GM10248 (cell line): Measurements from ENCODE around the gene PCDH9.

Source experiments
- CTCF ChIA-PET: fragments of 300-600 bp; sonication (Branson Sonifier 250); formaldehyde crosslinking; extraction: SDS; loops from one replicate; lab custom pipeline; 2021; ENCODE audit warnings: antibody characterized with exemption; lab: Yijun Ruan, JAX
- POLR2A ChIA-PET: fragments of 350-650 bp; sonication (Branson Sonifier 250); formaldehyde crosslinking; extraction: SDS; loops from one replicate; lab custom pipeline; 2020; ENCODE audit warnings: antibody characterized with exemption; lab: Yijun Ruan, JAX
- DNase-seq: peaks from one replicate; pipeline ENCODE4 v3.0.0; 2012; ENCODE audit errors: extremely low spot score
- TF ChIP-seq, protein P1 (sequence below): IDR thresholded peaks from 2 replicates; pipeline ENCODE4 v1.5.1; 2012; ENCODE audit warnings: mild to moderate bottlenecking, low read depth; ENCODE audit errors: extremely low read depth, missing control alignments, control extremely low read depth

PCDH9 gene

DNA sequence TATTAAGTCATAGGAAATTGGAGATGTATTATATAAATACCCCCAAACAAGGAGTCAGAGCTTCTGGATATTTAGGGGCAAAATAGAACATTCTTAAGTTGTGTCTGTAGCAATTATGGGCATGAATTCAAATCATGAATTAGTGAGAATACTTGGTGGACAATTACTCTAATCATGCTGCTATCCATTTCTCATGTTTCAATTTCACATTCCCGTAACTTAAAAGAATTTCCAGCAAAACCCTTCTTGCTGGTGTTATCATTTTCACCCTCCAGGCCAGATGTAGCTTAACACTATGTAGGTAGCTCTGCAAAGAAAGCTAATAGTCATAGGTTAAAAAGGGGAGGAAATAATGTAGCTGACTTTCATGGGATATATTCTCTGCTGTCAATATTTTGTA lies 136.1 kb downstream of the PCDH9 start:
- ChIA-PET POLR2A (no interaction called here), CTCF (no interaction called here)
- TF ChIP-seq, protein P1, sequence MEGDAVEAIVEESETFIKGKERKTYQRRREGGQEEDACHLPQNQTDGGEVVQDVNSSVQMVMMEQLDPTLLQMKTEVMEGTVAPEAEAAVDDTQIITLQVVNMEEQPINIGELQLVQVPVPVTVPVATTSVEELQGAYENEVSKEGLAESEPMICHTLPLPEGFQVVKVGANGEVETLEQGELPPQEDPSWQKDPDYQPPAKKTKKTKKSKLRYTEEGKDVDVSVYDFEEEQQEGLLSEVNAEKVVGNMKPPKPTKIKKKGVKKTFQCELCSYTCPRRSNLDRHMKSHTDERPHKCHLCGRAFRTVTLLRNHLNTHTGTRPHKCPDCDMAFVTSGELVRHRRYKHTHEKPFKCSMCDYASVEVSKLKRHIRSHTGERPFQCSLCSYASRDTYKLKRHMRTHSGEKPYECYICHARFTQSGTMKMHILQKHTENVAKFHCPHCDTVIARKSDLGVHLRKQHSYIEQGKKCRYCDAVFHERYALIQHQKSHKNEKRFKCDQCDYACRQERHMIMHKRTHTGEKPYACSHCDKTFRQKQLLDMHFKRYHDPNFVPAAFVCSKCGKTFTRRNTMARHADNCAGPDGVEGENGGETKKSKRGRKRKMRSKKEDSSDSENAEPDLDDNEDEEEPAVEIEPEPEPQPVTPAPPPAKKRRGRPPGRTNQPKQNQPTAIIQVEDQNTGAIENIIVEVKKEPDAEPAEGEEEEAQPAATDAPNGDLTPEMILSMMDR, result no peak
- DNase-seq, result no peak

DNA sequence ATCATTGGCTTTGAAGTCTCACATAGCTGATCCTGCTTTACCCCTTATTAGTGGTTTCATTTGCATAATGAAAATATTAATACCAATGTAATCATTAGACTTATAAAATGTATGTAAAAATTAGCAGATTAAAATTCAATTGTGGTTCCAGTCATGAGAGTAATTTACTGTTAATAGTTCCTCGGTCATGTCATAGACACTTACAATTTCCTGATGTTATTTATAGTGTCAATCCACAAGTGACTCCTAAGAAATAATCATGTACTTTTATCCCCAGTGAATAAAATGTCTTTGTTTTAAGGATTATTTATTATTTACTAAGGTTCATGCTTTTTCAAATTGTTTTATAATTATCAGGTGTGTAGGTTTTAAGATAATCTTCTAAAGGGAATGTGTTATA lies 138.5 kb downstream of the PCDH9 start:
- TF ChIP-seq, protein P1, result no peak
- CTCF ChIA-PET, result no interaction called here
- no peak for DNase-seq
- POLR2A ChIA-PET, result no interaction called here

DNA sequence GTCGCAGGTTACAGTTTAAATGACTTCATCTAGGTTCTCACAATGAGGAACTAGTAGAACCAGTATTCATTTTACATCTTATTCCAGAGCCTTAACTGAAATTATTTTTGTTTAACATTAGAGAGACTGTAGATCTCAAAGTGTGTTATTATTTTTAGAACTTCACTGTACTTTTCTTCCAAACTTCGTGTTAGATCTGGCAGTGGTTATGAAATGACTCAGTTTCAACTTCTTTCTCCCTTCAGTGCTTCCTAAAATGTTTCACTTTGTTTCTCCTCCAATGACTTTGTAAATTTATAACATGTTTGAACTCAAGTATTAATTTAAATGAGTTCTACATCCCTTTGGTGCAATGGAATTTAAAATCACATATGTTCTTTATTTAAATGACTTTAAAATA lies 139.3 kb downstream of the PCDH9 start:
- no peak for DNase-seq
- ChIA-PET POLR2A (no interaction called here), CTCF (no interaction called here)
- TF ChIP-seq, protein P1, result no peak

DNA sequence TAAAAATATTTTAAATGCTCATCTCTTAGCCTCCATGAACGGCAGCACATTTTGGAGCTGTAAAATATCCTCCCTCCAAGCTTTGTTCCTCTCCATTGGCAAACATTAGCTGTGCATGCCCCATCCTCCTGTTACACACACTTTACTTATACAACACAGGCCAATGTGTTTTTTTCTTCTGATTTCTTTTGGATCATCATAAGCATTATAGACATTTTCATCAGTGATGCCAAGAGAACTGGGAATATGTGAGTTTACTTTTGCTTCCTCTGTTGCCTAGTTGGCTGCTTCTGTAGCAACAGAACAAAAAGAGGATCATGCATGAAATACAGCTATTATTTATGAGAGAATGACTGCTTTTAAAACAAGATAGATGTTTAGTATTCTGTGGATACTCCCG lies 142.6 kb downstream of the PCDH9 start:
- ChIA-PET CTCF (interaction anchor here (1.4 kb wide), 2 partner anchors 9 to 10 kb away, joined by 3 to 4 read pairs; no protein-coding TSS in a partner anchor), POLR2A (no interaction called here)
- DNase-seq, result no peak
- TF ChIP-seq, protein P1, result no peak

DNA sequence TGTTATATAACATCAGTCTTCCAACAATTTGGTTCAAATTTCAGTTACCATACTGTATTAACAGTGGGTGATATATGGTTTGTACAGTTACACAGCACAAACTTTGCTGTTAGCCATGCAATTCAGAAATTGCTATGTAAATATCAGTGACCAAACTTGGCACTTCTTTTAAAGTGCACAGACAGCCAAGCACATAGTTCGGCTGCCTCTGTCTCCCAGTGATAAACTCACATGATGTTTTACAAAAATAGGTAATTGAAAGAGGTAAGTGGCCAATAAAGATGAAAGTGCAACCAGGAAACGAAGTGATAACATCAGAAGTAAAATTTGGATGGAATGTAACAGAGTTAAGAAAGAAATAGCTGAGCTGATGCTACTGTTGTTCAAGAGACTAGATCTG lies 143.9 kb downstream of the PCDH9 start:
- DNase-seq, result no peak
- TF ChIP-seq, protein P1, result no peak
- POLR2A ChIA-PET, result no interaction called here
- CTCF ChIA-PET, result no interaction called here

GRCh38 chr13:67084066-67084465 lies 146.1 kb downstream of the PCDH9 start:
- TF ChIP-seq, protein P1, result no peak
- no peak for DNase-seq
- ChIA-PET POLR2A (no interaction called here), CTCF (no interaction called here)

GRCh38 chr13:67083519-67083918 lies 146.6 kb downstream of the PCDH9 start:
- POLR2A ChIA-PET, result no interaction called here
- DNase-seq, result no peak
- CTCF ChIA-PET, result no interaction called here
- TF ChIP-seq, protein P1, result no peak
